HG02938 (cell line): ENCODE measurements around the gene IPMK.

ENCODE experiments used
- ATAC-seq: cut with Tn5 transposase; IDR thresholded peaks from one replicate; pipeline ENCODE4 v1.9.1; 2021; ENCODE audit warnings: mild to moderate bottlenecking, moderate library complexity; ENCODE audit not compliant: unreplicated experiment

The IPMK gene

DNA sequence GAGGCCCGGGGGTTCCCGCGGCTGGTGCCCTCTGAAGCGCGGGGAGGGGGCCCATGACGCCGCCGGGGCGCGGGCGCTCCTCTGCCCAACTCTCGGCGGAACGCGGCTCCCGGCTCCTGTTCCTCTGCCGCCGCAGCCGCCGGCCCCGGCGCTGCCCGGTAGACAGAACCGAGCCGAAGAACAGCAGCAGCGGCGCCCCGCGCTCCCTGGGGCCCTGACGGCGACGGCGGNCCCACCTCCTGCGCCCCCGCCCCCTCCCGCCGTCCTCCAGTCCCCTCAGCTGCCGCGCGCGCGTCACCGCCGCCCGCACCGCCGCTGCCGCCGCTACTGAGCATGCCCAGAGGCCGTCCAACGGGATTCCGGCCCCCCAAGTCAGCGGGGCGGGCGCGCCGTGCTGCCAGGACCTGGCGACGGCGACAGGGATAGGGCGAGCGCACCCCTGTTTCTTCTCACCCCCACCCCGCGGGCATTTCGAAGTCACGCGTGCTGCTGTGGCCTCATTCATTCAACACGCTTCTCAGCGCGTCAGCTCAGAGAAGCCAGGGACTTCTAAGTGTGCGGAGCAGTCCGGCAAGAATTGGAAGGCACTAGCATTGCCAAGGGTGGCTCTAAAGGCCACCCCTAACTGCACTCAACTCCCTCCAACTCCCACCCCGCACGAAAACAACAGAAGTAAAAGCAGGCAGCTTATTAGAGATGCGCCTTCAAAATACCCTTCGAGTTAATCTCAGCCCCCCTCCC is at the start of gene IPMK:
Gene IPMK, minus strand, starts transcription at position 182 of the 741 bp plus-strand sequence. CDS start 283 bp downstream, outside the sequence.
- ATAC-seq: peak; percentile 38

- no peak for ATAC-seq
Observed at GRCh38 chr10:58316874-58317273, 49.2 kb upstream of the IPMK start.

- ATAC-seq: no peak
Observed at GRCh38 chr10:58311026-58311425, 43.3 kb upstream of the IPMK start.

GRCh38 chr10:58307676-58308075 is 40.0 kb upstream of the IPMK start:
- ATAC-seq: no peak

GRCh38 chr10:58305821-58306220 is 38.1 kb upstream of the IPMK start:
- no peak for ATAC-seq

- no peak for ATAC-seq
Observed at GRCh38 chr10:58304099-58304633, 36.5 kb upstream of the IPMK start.

DNA sequence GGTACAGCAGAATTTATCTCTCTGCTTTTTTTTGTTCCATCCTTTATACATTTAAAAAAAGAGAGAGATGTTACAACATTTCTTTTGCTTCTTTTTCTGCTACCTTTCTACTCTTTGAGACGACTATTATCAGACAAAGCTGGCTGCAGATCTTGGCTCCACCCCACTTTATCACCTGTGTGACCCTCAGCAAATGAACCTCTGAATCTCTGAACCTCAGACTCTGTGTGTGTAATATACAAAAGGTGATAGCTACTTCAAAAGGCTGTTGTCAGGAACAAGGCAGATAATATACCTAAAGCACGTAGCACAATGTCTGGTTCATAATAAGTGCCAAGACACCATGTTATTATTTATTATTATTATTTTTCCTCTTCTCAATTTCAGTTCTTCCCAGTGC is 34.6 kb upstream of the IPMK start:
- ATAC-seq: no peak

- ATAC-seq: no peak
Observed at GRCh38 chr10:58300676-58301075, 33.0 kb upstream of the IPMK start.

- peak; percentile 88 for ATAC-seq
Observed at GRCh38 chr10:58299580-58299979, 31.9 kb upstream of the IPMK start.

DNA sequence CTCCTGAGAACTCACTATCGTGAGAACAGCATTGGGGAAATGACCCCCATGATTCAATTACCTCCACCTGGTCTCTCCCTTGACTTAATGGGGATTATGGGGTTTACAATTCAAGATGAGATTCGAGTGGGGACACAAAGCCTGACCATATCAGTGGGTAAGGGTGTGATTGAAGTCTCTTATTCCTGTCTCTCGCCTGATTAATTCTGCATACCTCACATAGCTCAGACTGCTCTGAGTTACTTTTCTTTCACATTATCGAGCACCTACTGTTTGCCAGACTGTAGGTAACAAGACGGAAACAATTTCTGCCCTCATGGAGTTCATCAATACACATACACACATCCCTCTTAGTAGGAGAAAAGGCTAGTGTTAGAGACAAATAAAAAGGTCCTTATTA is 26.3 kb upstream of the IPMK start:
- ATAC-seq: no peak

GRCh38 chr10:58291538-58292174 is 24.0 kb upstream of the IPMK start:
- ATAC-seq: peak; percentile 92

DNA sequence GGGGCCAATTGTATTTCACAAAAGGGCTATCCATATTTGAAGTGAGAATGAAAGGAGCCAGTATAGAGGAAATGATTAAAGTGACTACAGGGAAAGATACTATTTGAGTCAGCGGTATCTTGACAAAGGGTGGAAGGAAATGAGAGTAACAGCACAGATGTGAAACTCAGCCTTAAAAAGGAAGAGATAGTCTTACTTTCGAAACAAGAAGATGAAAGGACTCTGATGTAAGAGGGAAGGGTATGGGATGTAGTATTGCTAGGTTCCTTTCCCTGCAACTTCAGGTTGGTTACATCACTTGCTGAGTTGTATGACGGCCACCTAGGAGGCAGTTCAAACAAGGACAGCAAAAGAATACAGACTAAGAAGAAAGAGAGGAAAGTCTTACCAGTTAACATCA is 14.9 kb upstream of the IPMK start:
- peak; percentile 99 for ATAC-seq

DNA sequence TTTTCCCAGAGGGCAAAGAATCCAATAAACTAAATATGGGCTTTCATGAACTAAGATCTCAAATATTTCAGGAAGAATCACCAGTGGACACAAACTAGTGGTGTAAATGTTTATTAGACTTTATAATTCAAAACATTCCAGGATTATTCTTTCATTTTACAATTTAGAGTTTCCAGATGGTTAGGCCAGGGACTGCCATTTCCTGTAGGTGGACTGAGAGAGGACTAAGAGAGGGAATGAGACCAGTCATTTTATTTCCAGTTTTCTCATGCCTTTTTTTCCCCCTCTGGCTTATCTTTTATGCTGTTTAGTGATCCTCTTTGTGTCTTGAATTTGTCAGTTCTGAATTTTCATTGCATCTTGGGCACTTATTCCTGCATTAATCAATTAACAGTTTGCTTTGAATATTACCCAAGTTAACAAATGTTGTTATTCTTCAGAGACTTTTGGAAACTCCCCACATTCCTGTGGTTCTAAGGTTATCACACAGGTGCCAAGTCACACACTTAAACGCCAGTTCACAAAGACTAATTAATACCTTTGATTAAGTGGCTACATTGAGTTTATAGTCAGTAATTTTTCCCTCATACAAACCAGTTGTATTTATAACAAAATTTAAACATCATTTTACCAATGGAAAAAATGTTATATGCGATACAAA is 13.5 kb upstream of the IPMK start:
- ATAC-seq: no peak

- ATAC-seq: no peak
Observed at GRCh38 chr10:58280477-58280876, 12.8 kb upstream of the IPMK start.

GRCh38 chr10:58278962-58279307 is 11.2 kb upstream of the IPMK start:
- no peak for ATAC-seq

DNA sequence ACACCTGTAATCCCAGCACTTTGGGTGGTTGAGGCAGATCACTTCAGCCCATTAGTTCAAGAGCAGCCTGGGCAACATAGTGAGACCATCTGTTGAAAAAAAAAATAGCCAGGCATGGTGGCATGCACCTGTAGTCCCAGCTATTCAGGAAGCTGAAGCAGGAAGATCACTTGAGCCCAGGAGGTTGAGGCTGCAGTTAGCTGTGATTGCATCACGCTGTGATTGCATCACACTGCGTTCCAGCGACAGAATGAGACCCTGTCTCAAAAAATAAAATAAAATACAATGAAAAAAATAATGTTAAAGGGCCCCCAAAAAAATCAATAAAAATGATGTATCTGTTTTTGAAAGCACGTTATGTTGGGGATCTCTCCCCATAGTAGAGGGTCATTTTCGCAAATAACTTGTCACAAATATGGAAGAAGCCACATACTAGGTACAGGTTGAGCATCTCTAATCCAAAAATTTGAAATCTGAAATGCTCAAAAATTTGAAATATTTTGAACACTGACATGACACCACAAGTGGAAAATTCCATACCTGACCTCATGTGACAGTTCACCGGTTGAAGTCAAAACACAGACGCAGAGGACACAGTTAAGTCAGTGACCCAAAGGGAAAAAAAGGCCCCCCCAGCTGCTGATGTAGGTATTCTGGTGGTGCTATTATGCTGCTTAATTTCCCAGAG is 10.7 kb upstream of the IPMK start:
- no peak for ATAC-seq

GRCh38 chr10:58275908-58276307 is 8.2 kb upstream of the IPMK start:
- no peak for ATAC-seq

GRCh38 chr10:58275261-58275660 is 7.6 kb upstream of the IPMK start:
- no peak for ATAC-seq

DNA sequence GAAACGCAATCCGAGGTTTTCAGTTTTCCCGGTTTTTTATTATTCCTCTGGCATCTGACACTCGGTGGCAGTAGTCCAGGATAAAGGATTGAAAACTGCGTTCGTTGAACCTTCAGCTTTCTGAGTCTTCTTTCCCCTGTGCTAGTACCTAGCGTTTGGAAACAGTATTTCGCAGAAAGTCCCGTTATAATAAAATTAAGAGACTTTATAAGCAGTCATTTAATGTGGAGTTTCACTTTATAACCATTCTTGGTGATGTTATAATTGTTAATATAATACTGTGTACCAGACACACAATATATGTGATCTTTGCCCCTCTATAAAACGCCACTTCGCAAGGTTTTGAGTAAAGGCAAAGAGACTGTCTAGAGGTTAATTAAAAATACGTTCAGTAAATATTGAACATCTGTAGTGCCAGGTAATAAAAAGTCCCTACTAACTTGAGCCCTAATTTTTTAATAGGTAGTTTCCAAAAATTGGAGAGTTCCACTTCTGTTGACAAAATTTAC is 2.1 kb upstream of the IPMK start:
- no peak for ATAC-seq

DNA sequence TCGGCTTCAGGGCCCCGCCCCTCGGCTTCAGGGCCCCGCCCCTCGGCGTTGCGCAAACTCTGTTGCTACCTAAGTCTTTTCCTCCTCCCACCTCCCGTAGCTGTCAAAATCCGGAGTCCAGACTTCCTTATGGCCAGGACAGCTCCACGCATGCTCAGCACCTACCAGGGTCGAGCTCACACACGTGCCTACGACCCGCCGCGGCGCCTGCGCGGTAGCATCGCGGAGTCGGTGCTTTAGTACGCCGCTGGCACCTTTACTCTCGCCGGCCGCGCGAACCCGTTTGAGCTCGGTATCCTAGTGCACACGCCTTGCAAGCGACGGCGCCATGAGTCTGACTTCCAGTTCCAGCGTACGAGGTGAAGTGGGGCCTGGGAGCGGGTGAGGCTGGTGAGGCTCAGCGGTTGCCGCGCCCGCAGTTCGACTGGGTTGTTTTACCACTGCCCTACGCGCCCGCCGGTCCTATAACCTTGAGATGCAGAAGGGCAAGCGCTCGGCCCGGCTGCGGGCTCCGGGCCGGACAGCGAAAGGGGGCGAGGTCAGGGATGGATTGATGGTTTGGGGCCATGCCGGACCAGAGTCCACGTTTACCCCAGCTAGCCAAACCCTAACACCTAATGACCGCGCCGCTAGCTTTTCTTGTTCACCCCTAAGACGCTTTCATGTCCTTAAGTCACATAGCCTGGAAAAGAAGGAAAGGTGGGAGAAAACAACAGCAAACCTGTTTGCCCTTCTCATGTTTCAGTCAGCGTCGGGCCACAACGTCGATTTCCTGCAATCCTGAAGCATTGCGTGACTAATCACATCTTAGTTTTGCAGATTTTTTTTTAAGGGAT is 1.5 kb upstream of the IPMK start, which contains the start of gene CISD1:
Gene CISD1, plus strand, starts transcription at position 217 of the 836 bp plus-strand sequence. Its CDS starts 112 bp downstream, at position 329.
- ATAC-seq: peak; percentile 61
